ENCODE results near the gene NOS3.

The NOS3 gene

DNA sequence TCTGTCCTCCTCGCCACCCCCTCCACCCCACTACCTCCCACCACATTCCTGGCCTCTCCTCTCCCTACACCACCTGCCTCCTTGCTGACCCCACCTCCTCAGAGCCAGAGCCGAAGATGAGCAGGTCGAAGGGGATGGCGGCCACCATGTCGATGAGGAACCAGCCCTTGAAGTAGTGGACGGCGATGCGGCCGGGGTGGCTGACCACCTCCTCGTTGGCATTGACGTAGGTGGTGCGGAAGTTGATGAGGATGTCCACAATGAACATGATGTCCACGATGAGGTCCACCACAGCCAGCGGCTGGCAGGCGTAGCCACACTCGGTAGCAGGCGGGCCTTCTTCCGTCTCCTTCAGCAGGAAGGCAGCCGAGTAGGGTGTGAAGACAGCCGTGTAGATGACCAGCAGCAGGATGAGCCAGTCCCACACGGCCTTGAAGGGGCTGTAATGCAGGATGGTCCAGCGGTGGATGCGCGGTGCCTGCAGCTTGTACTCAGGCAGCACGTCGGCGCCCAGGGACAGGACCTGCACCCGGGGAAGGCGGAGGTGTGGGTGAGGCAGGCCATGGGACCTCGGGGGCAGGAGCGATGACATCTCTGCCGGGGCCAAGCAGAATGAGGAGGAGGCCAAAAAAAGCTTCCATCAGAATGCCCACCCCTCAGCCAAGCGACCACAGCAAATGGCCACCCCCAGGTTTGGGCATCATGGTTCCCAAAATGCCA is 38.3 kb upstream of the NOS3 start:
- DNase-seq: no peak

DNA sequence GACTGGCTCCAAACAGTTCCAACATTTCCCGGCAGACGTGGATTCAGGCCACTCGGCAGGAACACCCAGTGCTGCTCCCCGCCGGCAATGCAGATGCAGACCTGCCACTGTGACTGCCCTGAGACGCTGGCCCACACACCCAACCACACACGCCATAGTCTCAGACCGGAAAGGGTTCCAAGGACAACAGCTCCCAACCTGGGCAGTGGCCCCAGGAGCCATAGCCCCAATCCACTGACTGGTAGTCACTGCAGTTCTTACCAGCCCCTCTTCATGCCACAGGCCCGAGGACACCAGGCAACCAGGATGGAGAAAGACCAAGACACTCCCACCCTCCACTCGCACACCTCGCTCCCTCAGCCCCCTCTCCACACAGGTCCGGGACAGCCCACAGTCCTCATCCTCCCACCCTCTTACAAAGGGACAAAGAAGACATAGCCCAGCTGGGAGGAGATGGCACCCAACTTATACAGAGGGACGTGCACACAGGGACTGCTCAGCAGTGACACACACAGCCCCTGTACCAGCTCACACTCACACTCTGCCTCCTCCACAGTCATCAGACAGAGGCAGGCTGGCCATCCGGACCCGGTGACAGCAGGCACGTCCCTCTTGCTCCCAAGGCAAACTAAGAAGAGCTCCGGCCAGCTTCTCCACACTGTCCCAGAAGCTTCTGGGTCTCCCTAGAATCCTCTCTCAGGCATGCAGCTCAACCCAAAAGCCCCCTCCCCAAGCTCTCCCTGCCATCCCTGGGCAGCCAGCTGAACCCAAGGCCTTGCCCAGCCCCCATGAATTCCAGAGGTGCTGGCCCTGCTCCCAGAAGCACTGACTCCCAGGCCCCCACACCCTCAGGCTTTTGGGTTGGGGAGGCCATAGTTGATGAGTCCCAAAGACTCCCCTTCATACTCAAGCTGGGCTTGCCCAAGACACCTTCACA is 37.5 kb upstream of the NOS3 start:
- no peak for DNase-seq

DNA sequence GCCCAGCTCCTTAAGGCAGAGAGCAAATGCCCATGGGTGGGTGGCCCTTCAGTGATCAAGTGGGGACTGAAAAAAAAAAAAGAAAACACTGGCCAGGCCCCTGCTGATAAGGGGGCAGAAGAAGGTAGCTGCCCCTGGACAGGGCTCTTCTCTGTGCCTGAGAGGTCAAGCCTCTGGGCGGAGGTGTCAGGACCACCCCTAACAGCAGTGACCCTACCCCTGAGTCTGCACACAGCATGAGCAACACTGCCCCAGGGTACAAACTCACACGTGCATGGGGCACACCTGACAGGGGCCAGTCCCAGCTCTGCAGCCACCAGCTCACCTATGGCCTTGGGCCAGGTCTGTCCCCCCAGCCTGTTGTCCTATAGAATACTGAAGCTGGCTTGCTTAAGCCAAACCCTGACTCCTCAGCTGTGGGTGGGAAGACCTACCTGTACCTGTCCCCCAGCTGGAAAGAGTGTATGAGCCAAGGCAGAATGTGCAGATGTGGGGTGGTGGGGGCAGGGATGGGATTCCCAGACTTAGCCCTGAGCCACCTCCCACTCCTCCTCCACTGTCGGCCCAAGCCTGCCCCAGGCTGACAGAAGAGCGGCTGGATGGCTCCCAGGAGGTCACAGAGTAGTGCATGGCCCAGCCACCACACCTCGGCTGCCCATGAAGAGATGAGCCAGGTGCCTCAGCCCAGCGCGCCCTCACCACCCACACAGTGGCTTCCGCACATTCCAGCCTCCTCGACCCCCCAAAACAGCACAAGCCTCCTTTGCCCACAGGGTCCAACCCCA is 36.4 kb upstream of the NOS3 start:
- DNase-seq: no peak

DNA sequence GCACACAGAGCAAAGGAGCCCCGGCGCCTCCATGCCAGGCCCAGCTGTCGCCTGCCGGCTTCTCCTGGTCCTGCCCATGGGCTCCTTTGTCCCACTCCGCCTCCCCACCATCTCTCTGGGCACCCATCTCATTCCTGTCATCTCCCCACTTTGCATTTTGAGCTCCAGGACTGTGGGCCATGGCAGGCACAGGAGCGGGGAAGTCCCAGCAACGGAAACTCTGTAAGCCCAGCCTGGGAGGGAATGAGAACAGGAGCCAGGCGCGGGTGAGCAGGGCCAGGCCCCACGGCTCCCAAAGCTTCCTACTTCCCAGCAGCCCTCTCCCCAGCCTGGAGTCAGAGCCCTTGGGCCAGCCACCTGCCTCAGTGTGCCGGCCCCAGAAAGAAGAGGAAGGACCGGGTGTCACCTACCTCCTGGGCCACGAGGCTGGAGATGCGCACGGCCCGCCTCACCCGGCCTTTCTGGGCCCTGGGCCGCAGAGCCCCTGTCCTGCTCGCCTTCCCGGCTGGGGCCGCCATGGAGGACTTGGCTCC is 35.8 kb upstream of the NOS3 start:
- no peak for DNase-seq

DNA sequence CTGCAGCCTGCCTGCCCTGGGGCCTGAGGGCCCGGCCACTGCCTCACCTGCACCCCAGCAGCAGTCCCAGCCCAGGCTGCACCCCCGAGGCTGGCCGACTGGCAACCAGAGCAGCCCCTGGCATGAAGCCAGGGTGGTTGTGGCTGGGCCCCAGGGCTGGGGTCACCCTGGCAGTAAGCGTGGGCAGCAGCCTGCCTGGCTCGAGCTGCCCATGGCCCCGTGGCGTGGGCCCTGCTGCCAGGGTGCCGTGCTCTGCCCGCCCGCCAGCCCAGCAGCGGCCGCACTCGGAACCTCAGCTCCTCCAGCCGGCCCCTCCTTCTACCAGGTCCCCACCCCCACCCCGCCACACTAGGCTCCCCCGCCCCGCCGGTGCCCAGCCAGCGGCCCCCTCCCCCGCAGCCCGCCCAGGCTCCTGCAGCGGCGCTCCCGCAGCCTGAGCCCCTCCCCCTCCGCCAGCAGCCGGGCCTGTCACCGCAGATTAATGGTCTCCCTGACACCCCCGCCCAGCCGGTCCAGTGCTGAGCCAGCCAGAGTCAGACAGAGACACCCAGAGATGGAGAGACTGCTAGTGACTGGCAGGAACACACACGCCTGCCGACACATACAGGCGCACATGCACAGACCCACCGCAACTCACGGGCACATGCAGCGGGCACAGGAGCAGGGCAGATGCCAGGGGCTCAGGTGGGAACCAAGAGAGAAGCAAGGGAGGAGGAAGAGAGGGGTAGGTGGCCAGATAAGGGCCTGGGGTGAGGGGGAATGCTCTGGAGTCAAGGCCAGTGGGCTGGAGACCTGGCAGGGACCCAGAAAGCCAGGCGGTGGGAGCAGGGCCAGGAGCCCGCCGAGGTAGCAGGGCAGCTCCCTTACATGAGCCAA is 35.1 kb upstream of the NOS3 start:
- no peak for DNase-seq

DNA sequence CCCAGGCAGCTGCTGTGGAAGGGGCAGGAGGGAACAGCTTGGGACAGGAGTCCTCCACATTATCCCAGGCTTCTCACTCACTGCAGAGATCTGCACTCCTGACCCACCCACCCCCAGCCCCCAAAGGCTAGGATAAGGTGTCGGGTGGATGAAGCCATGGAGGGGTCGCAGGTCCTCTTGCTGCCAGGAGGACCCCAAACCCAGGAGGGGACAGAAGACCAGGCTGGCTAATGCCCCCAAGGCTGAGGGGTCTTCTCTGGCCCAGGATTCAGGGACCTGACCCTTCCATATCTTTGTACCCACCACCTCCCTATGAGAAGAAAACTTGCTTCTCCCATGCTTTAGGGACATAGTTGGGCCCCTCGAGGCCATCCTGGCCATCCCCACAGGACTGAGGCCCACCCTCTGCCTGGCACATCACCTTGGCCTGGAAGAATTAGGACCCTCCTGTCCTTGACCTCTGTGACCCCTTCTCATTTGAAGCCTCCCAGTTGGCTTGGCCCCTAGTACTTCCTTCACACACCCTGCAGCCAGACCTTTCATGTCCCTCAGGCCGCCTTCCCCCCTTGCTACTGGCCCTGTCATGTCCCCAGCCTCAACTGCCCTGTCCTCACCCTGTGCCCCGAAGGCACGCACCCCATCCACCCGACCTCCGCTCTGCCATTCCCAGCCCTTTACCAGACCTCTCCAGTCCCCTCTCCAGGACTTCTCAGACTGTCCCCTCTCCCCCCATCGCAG is 34.3 kb upstream of the NOS3 start:
- DNase-seq: no peak

DNA sequence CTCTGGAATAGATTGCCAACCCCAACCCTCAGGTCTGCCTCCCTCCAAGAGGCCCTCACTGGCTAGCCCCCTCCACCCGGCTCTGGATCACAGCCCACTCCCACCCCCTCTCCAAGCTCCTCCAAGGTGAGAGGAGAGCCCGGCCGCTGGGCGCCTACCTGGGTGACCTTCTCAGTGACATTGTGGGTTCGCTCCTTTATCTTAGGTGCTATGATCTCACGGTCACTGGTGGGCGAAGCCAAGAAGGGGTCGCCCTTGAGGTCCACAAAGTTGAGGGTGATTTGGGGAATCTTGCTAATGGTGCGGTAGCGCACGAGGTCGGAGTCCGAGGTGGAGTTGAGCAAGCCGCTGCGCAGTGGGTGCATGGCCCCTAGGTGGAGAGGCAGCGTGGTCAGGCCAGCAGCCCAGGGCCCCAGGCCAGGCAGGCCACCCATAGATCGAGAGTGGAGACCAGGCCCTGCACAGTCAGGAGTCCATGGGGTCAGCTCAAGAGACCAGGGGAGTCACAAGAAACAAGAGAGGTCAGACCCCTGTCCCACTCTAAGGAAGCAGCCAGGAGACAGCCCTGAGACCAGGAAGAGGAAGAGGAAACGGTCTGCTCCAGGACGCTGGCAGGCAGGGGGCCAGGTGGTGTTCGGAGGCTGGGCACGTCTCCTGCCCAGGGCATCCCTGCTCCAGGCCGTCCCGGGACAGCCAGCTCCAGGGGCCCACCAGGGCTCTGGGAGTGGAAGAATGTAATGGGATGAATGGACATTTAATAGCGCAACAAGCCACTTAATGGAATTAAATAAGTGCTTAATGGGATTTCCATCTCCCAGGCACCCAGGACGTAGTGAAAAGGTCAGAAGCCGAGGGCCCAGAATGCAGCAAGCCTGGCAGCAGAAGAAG is 33.4 kb upstream of the NOS3 start:
- DNase-seq: no peak

DNA sequence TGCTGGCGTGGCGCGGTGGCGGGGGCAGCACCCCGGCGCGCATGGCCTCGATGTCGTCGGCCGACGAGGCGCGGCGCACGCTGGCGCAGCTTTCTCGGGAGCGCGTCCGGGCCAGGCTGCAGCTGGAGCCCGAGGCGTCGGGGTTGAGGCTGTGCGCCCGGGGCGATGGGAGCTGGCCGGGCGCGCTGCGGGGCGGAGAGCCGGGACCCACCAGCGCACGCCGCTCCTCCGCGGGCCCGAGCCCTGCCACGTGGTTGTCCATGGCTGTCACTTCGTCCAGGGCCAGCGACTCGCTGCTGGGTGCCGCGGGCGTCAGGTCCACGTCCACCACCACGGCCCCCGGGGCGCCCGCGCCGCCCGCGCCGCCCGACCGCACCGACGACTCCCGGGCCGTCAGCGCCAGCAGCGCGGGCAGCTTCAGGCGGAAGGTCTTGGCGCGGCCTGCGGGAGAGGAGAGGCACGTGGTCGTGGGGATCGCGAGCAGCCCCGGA is 32.7 kb upstream of the NOS3 start:
- DNase-seq: no peak

DNA sequence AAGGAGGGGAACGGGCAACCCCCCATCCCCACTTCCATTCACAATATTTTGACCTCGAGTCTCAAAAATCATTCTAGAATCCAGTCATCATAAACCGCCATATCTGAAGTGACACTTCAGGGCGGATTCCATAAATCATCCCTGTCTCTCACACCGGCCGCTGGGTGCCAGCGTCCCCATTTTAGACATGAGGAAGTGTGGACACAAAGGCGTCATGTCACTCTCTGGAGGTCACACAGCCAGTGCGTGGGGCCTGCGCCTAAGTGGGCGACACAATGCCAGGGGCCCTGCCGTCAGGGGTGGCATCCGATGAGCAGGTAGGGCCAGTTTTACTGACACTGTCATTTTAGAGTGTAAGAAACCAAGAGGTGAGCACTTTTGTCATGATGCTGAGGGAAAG is 32.2 kb upstream of the NOS3 start:
- DNase-seq: no peak

DNA sequence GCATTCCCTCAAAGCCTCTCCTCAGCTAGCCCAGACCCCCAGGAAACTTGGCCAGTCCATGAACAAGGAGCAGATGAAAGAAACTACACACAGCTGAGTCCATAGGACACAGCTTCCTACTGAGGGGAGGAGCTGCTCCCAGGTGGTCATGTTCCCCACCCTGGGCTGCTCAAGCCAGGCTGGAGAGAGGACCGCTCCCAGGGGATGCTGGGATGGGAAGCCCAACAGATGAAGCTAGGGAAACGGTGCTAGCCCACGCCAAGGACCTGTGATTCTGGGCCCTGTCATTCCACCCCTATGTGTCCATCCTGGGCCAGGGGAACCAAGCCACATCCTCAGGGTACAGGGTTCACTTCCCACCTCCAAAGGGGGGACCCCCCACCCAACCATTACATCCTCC is 31.7 kb upstream of the NOS3 start:
- no peak for DNase-seq

DNA sequence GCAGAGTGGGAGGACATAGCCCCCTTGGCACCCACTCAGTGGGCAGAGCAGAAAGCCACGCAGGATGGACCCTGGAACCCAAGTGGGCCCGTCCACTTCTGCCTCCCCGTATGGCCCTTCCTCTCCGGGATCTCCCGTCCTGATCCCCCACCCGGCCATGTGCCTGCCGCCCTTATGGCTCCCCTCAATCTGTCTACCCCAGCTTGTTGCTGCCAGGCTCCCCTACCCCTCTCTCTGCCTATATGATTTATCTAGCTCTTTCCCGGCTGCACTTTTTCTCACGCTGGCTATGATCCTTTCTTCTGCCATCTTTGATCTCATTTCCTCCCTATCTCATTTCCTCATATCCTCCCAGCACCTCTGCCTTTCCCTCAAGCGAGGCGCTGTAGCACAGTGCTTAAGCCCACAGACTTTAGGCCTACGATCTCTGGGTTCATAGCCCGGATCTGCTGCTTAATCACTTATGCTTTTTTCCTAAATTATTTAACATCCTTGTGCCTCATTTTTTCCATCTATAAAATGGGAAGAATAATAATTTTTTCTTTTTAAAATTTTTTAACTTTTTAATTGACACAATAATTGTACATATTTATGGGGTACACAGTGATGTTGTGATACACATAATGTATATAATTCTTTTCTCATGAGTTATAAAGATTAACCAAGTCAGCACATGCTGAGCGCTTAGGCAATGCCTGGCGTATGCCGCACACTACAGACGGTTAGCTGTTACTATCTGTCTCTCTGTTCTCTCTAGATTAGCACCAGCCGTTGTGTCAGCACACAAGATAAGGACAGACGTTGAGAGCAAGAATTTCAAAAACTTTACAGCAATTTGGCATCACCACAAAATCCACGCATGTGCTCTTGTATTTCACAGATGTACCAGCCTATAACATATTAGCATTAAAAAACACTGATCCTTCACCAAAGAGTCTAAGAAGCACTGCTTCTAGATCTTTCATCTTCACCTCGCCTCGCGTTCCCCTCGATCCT is 30.8 kb upstream of the NOS3 start:
- DNase-seq: peak; percentile 27

DNA sequence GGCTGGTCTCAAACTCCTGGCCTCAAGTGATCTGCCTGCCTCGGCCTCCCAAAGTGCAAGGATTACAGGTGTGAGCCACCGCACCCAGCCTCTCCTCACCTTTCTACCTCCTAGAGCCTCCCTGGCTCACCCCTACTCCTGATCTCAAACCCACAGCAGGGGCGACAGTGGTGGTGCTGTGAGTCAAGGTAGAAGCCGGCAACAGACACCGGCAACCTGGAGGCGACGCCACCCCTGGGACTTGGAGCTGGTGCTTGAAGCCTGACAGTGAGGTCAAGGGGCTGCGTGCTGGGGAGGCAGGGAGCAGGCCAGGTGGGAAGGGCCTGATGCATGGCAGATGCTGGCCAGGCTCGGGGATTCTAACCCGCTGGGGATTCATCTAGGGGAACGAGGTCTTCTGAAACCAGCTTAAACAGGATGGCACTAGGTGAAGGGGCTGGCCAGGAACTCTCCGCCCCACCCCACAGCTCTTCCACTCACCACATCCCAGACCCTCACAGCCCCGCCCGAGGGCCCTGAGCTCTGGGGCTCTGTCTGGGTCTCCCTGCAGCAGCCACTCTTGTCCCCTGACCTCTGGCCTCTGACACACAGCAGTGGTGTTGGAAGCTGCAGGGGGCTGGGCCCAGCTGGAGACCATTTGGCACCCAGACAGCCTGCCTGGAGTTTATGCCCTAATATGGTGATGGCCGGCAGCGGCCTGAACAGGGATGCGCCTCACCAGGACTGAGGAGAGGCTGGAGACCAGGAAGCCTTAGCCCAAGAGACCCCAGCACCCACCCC is 29.1 kb upstream of the NOS3 start:
- DNase-seq: no peak

DNA sequence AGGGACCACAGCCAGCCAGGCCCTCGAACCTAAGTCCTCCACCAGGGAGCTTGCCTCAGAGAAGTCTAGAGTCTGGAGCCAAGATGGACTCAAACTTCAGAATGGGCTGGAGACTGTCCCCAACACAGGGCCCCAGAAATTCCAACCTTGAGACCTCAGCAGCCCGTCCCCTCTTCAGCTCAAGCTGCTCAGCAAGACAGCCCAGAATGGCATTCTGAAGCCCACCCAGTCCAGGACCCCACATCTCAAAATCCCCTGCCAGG is 28.6 kb upstream of the NOS3 start:
- DNase-seq: no peak

DNA sequence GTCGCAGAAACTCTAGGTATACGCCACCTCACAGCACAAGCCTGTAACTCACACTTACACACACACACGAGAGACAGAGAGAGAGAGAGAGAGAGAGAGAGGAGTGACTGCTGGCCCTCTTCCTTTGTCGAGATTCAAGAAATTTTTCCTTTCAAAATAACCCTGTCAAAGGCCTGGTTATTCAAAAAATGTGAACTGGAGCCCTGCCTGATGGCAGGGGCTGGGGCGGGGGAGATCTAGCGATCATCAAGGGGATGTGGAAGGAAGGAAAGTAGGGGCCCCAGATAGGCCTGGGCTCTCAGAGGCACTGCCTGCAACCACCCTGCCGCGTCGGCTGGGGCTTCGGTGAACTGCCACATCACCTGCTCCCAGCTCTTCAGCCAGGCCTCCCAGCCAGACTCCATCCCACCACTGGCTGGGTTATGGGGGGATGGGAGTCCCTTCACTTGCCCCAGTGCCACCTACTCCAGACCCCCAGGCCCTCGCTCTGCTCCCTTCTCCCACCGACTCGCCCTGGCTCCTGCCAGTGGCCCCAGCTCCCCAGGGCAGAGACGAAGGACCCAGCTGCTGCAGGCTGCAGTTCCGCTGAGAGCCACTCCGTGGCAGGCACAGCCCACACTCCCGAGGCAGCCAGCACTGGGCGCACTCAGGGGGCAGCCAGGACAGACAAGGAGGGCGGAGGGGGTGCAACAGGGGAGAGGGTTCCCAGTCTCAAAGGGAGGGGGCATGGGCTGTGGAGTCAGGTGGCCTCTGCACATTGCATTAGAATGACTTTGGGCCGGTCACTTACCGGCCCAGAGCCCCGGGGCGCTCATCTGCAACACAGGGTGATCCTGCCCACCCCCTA is 28.0 kb upstream of the NOS3 start:
- peak; percentile 75 for DNase-seq

DNA sequence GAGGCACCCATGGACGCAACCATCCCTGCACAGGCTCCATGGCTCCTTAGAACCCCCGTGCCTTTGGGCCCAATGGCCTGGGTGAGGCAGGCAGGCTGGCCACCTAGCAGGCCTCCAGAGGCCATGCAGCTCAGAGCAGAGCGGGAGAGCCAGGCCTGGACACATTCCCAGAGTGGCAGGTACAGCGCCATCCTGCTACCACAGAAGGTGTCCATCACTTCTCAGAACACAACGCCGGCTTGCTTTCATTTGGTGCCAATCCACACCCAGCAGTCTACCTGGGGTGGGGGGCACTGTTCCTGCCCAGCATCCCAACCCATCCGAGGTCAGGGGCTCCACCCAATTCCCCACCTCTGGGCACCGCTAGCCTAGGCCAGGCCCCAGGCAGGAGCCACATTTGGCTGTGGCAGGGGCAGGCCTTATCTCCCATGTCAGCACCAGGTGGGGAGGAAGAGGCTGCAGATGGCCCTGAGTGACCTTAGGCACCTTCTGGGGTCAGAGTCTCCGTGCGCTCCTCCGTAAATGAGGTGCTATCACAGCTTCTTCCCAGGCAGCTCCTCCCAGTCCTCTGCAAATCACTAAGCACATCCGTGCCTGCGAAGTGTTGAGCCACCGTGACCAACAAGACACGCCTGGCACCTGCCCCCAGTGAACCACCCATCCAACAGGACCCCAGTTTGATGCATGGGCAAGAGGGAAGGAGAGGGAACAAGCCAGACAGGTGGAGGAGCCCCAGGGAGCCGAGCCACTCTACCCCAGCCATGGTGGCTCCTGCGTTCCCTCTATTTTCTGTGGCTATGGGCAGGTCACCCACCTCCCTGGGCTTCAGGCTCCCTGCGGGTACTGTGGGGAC is 26.9 kb upstream of the NOS3 start:
- no peak for DNase-seq

DNA sequence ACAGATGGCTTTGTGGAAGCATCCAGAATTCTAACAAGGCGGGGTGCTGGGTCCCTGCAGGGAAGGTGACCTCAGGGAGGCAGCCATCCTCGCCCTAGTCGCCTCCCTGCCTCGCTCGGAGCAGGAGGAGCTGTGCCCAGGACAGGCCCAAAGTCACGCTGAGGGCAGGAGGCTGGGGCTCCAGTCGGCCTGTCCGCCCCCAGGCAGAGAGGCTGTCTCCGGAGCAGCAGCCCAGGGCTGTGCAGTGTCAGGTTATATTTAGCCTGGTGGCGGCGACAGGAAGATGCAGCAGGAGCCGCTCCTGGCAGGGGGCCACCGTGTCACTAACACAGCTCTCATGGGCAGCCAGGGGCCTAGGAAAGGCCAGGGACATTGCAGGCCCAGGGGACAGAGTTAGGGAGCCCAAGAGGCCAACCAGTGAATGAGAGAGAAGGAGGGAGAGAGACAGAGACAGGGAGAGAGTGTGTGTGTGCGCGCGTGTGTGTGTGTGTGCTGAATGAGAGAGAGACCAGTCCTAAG is 26.2 kb upstream of the NOS3 start:
- no peak for DNase-seq

Data from CD4-positive, alpha-beta T cell treated with Interleukin-17A for 4 hours (primary cell).